ENCODE data around the gene FNIP1.

- TF ChIP-seq SIX5 (IDR thresholded peaks at IDR 0.05; ENCODE audit: low read depth, low read length) (no peak), CHD2 (IDR thresholded peaks at IDR 0.05; ENCODE audit: low read length) (no peak), CBX8 (IDR thresholded peaks at IDR 0.05; ENCODE audit: borderline replicate concordance, low read depth, low read length) (no peak), CTCF (IDR thresholded peaks at IDR 0.05; ENCODE audit: control extremely low read depth in 1 of 3, insufficient read depth in 1 of 3, low read depth in 1 of 3, low read length in 3 of 3) (no peak), EP300 (IDR thresholded peaks at IDR 0.05; ENCODE audit: borderline replicate concordance in 1 of 2, low read depth in 2 of 2, low read length in 2 of 2) (no peak), SRF (IDR thresholded peaks at IDR 0.05; ENCODE audit: low read depth, low read length) (no peak), EZH2 (IDR thresholded peaks at IDR 0.05; ENCODE audit: low read depth, low read length, severe bottlenecking) (no peak), POLR2A (IDR thresholded peaks at IDR 0.05; ENCODE audit: control extremely low read depth in 1 of 2, low read depth in 2 of 2, low read length in 2 of 2) (no peak), CHD1 (IDR thresholded peaks at IDR 0.05; ENCODE audit: low read depth, low read length) (no peak), MAFK (IDR thresholded peaks at IDR 0.05; ENCODE audit: low read depth, low read length) (no peak), RFX5 (IDR thresholded peaks at IDR 0.05; ENCODE audit: borderline replicate concordance, low read depth, low read length) (no peak), PHF8 (conservative IDR thresholded peaks at IDR 0.05; ENCODE audit: low read depth, low read length) (no peak), CREB1 (IDR thresholded peaks at IDR 0.05) (no peak)
- TF ChIP-seq, protein P1, sequence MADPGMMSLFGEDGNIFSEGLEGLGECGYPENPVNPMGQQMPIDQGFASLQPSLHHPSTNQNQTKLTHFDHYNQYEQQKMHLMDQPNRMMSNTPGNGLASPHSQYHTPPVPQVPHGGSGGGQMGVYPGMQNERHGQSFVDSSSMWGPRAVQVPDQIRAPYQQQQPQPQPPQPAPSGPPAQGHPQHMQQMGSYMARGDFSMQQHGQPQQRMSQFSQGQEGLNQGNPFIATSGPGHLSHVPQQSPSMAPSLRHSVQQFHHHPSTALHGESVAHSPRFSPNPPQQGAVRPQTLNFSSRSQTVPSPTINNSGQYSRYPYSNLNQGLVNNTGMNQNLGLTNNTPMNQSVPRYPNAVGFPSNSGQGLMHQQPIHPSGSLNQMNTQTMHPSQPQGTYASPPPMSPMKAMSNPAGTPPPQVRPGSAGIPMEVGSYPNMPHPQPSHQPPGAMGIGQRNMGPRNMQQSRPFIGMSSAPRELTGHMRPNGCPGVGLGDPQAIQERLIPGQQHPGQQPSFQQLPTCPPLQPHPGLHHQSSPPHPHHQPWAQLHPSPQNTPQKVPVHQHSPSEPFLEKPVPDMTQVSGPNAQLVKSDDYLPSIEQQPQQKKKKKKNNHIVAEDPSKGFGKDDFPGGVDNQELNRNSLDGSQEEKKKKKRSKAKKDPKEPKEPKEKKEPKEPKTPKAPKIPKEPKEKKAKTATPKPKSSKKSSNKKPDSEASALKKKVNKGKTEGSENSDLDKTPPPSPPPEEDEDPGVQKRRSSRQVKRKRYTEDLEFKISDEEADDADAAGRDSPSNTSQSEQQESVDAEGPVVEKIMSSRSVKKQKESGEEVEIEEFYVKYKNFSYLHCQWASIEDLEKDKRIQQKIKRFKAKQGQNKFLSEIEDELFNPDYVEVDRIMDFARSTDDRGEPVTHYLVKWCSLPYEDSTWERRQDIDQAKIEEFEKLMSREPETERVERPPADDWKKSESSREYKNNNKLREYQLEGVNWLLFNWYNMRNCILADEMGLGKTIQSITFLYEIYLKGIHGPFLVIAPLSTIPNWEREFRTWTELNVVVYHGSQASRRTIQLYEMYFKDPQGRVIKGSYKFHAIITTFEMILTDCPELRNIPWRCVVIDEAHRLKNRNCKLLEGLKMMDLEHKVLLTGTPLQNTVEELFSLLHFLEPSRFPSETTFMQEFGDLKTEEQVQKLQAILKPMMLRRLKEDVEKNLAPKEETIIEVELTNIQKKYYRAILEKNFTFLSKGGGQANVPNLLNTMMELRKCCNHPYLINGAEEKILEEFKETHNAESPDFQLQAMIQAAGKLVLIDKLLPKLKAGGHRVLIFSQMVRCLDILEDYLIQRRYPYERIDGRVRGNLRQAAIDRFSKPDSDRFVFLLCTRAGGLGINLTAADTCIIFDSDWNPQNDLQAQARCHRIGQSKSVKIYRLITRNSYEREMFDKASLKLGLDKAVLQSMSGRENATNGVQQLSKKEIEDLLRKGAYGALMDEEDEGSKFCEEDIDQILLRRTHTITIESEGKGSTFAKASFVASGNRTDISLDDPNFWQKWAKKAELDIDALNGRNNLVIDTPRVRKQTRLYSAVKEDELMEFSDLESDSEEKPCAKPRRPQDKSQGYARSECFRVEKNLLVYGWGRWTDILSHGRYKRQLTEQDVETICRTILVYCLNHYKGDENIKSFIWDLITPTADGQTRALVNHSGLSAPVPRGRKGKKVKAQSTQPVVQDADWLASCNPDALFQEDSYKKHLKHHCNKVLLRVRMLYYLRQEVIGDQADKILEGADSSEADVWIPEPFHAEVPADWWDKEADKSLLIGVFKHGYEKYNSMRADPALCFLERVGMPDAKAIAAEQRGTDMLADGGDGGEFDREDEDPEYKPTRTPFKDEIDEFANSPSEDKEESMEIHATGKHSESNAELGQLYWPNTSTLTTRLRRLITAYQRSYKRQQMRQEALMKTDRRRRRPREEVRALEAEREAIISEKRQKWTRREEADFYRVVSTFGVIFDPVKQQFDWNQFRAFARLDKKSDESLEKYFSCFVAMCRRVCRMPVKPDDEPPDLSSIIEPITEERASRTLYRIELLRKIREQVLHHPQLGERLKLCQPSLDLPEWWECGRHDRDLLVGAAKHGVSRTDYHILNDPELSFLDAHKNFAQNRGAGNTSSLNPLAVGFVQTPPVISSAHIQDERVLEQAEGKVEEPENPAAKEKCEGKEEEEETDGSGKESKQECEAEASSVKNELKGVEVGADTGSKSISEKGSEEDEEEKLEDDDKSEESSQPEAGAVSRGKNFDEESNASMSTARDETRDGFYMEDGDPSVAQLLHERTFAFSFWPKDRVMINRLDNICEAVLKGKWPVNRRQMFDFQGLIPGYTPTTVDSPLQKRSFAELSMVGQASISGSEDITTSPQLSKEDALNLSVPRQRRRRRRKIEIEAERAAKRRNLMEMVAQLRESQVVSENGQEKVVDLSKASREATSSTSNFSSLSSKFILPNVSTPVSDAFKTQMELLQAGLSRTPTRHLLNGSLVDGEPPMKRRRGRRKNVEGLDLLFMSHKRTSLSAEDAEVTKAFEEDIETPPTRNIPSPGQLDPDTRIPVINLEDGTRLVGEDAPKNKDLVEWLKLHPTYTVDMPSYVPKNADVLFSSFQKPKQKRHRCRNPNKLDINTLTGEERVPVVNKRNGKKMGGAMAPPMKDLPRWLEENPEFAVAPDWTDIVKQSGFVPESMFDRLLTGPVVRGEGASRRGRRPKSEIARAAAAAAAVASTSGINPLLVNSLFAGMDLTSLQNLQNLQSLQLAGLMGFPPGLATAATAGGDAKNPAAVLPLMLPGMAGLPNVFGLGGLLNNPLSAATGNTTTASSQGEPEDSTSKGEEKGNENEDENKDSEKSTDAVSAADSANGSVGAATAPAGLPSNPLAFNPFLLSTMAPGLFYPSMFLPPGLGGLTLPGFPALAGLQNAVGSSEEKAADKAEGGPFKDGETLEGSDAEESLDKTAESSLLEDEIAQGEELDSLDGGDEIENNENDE (IDR thresholded peaks at IDR 0.05; ENCODE audit: insufficient replicate concordance, low read length), result no peak
Observed at GRCh38 chr5:131684051-131684450, 112.8 kb downstream of the FNIP1 start.
